Measurements from ENCODE around the gene LRRC32.
"Not testable (repeated sequence)": the region's sequence is repeated elsewhere in the genome, so short reads cannot be mapped to it uniquely, and the experiment has no call there.

Gene LRRC32

DNA sequence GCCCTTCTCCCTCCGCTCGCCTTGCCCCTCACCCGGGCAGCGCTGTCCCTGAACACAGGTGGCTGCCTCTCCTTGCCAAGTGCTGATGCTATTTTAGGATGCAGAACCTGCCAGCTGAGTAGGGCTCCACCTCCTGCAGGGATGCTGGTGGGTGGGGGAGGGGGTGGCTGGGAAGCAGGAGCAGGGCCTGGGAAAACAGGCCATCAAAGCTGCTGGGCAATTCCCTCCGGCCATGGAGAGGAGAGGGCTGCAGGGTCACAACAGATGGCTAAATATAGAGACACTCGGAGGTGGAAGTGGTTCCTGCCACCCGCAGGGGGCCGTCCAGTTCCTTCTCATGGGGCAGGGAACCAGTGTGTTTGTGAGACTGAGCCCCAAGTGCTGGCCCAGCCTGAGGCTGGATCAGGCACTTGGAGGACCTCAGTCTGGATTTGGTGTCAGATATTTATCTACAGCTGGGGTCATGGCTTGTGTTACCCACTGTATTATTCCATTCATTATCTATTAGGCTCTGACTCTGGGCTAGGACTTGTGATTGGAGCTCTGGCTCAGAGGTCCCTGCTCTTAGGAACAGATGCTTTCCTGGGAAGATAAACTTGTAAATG is 59.6 kb downstream of the LRRC32 start:
- TF ChIP-seq, protein P1, sequence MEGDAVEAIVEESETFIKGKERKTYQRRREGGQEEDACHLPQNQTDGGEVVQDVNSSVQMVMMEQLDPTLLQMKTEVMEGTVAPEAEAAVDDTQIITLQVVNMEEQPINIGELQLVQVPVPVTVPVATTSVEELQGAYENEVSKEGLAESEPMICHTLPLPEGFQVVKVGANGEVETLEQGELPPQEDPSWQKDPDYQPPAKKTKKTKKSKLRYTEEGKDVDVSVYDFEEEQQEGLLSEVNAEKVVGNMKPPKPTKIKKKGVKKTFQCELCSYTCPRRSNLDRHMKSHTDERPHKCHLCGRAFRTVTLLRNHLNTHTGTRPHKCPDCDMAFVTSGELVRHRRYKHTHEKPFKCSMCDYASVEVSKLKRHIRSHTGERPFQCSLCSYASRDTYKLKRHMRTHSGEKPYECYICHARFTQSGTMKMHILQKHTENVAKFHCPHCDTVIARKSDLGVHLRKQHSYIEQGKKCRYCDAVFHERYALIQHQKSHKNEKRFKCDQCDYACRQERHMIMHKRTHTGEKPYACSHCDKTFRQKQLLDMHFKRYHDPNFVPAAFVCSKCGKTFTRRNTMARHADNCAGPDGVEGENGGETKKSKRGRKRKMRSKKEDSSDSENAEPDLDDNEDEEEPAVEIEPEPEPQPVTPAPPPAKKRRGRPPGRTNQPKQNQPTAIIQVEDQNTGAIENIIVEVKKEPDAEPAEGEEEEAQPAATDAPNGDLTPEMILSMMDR (IDR thresholded peaks at IDR 0.05; ENCODE audit: control insufficient read depth, extremely low read depth, insufficient read depth) = no peak
- no peak for DNase-seq (ENCODE audit: low read depth)

DNA sequence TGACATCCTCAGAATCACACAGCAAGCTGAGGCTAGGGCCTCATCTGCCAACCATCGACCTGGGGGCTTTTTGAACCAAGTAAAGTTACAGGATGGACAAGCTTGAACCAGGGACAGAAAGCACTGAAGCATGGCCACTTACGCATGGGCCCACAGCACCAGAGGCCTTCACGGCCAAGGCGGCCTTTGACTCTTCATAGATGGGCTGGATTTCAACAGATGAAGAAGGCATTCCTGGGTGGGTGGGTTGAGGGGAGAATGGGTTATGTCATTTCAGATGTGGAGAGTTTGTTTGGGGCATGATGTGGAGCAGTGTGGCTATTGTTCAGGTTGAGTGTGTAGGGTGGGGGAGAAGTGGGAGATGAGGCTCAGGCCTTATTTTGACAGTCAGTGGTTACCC is 60.2 kb downstream of the LRRC32 start:
- TF ChIP-seq, protein P1 (IDR thresholded peaks at IDR 0.05; ENCODE audit: control insufficient read depth, extremely low read depth, insufficient read depth) = no peak
- no peak overlapping the region for H3K4me3 ChIP-seq (ENCODE audit: low read depth, low read length)
- no peak for DNase-seq (ENCODE audit: low read depth)

More for the DNA sequence above, 59.6 kb downstream of the LRRC32 start:
- no peak overlapping the region for H3K4me3 ChIP-seq (ENCODE audit: low read depth, low read length)

GRCh38 chr11:76609736-76610370 is 60.7 kb downstream of the LRRC32 start:
- no peak for DNase-seq (ENCODE audit: low read depth)
- TF ChIP-seq, protein P1 (IDR thresholded peaks at IDR 0.05; ENCODE audit: control insufficient read depth, extremely low read depth, insufficient read depth) = no peak
- no peak overlapping the region for H3K4me3 ChIP-seq (ENCODE audit: low read depth, low read length)

DNA sequence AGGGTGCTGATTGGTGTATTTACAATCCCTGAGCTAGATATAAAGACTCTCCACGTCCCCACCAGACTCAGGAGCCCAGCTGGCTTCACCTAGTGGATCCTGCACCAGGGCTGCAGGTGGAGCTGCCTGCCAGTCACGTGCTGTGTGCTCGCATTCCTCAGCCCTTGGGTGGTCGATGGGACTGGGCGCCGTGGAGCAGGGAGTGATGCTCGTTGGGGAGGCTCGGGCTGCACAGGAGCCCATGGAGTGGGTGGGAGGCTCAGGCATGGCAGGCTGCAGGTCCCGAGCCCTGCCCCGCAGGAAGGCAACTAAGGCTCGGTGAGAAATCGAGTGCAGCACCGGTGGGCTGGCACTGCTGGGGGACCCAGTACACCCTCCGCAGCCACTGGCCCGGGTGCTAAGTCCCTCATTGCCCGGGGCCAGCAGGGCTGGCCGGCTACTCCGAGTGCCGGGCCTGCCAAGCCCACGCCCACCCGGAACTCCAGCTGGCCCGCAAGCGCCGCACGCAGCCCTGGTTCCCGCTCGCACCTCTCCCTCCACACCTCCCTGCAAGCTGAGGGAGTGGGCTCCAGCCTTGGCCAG is 61.6 kb downstream of the LRRC32 start:
- H3K4me3 ChIP-seq (ENCODE audit: low read depth, low read length); DNase-seq (ENCODE audit: low read depth): not testable (repeated sequence)

GRCh38 chr11:76608228-76608627 is 62.3 kb downstream of the LRRC32 start:
- not testable (repeated sequence) for DNase-seq (ENCODE audit: low read depth)

More at GRCh38 chr11:76608228-76608627, 62.3 kb downstream of the LRRC32 start:
- H3K4me3 ChIP-seq (ENCODE audit: low read depth, low read length) = not testable (repeated sequence)
